ENCODE data around the gene CAPN2. TPM values are rescaled to one million over a fixed set of nuclear protein-coding genes. Genes with fewer than 3 reads are reported as not detected.

Gene CAPN2
- total RNA-seq, 2 experiments from 2014 or later, result not detected

DNA sequence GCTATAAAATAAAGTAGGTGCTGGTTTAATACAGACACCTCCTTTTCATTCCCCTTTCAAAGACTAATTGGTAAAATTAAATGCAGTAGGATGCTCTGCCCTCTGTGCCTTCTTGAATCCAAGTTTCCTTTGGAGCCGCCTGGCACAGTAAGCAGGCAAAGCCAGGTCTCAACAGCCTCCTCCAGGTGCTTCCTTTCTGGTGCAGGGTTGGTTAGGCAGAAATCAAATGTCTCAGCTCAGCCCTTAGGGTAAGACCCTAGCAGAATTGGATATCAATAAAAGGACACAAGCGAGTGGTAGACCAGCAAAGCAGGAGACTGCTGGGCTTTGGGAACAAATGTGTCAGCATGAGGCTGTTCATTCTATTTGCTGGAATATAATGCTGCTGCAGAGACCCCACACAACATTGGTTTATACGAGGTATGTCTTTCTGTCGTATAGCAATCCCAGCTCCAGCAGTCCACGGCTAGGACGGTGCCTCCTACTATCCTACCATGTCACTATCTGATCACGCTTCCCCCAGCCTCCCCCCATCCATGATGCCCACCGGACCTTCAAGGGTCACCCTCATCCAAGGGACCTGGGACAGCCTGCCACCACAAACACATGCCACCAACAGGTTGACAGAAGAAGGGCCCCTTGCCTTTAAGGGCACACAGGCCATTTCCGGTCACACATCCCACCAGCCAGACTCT, 58.4 kb downstream of the CAPN2 start:
- POLR2A ChIA-PET, result interaction anchor here (0.8 to 1.1 kb wide), 2 partner anchors 11 to 13 kb away, joined by 3 to 4 read pairs; no protein-coding TSS in a partner anchor

DNA sequence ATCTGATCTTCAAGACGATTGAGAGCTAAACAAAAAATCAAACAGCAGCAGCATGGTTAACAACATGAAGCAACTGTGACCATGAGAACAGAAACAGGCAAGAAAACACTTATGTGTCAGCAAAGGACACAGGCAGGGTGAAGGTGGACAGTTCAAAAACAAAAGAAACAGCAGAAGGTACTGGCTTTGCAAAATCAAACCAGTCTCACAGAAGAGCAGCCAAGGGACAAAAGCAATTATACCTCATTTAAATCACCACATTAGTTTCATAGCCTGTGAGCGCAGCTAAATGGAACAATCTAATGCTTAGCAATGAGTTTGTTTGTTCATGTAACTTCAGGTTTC, 59.1 kb downstream of the CAPN2 start:
- TF ChIP-seq, protein P1, sequence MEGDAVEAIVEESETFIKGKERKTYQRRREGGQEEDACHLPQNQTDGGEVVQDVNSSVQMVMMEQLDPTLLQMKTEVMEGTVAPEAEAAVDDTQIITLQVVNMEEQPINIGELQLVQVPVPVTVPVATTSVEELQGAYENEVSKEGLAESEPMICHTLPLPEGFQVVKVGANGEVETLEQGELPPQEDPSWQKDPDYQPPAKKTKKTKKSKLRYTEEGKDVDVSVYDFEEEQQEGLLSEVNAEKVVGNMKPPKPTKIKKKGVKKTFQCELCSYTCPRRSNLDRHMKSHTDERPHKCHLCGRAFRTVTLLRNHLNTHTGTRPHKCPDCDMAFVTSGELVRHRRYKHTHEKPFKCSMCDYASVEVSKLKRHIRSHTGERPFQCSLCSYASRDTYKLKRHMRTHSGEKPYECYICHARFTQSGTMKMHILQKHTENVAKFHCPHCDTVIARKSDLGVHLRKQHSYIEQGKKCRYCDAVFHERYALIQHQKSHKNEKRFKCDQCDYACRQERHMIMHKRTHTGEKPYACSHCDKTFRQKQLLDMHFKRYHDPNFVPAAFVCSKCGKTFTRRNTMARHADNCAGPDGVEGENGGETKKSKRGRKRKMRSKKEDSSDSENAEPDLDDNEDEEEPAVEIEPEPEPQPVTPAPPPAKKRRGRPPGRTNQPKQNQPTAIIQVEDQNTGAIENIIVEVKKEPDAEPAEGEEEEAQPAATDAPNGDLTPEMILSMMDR (conservative IDR thresholded peaks at IDR 0.05; ENCODE audit: low read length), result no peak
- TF ChIP-seq EZH2phosphoT487 (IDR thresholded peaks at IDR 0.05; ENCODE audit: borderline replicate concordance, low read depth, low read length), result no peak
- BruUV-seq (replicated peaks), result no TSS peak
- no peak overlapping the region for H2AFZ ChIP-seq (ENCODE audit: low read length)

More for the DNA sequence above, 58.4 kb downstream of the CAPN2 start:
- no TSS peak for BruUV-seq (replicated peaks)
- TF ChIP-seq, protein P1 (conservative IDR thresholded peaks at IDR 0.05; ENCODE audit: low read length), result no peak
- H2AFZ ChIP-seq (ENCODE audit: low read length), result no peak overlapping the region
- H3K9me2 ChIP-seq (ENCODE audit: insufficient read depth, low read length), result no peaks in the 10 kb centered on the region
- no peaks in the 10 kb centered on the region for H3K79me2 ChIP-seq (ENCODE audit: insufficient read depth, low read depth, low read length)
- H3K4me1 ChIP-seq (ENCODE audit: insufficient read depth, low read length, poor library complexity, severe bottlenecking), result no peaks in the 10 kb centered on the region
- H3K36me3 ChIP-seq (ENCODE audit: insufficient read depth, low read length), result no peaks in the 10 kb centered on the region
- DNase-seq (ENCODE audit: low spot score), result no peak
- intact Hi-C loops (cut with micrococcal nuclease; ENCODE audit: unreplicated experiment), result no loop called here
- no peak overlapping the region for H3K27ac ChIP-seq (ENCODE audit: low read depth, low read length, poor library complexity, severe bottlenecking)
- H3K4me3 ChIP-seq (ENCODE audit: low read depth, low read length, poor library complexity, severe bottlenecking), result no peak overlapping the region
- no peaks in the 10 kb centered on the region for H3K9me3 ChIP-seq (ENCODE audit: low read length)
- no peaks in the 10 kb centered on the region for H4K20me1 ChIP-seq (ENCODE audit: insufficient read depth, low read length)
- H3K4me2 ChIP-seq (ENCODE audit: low read length), result no peak overlapping the region
- CTCF ChIA-PET (ENCODE audit: unreplicated experiment), result no interaction called here

More for the DNA sequence above, 59.1 kb downstream of the CAPN2 start:
- no peaks in the 10 kb centered on the region for H3K9me2 ChIP-seq (ENCODE audit: insufficient read depth, low read length)
- no peaks in the 10 kb centered on the region for H3K79me2 ChIP-seq (ENCODE audit: insufficient read depth, low read depth, low read length)
- no peak overlapping the region for H3K4me2 ChIP-seq (ENCODE audit: low read length)
- no peak for DNase-seq (ENCODE audit: low spot score)
- H3K4me3 ChIP-seq (ENCODE audit: low read depth, low read length, poor library complexity, severe bottlenecking), result no peak overlapping the region
- H4K20me1 ChIP-seq (ENCODE audit: insufficient read depth, low read length), result no peaks in the 10 kb centered on the region
- H3K27ac ChIP-seq (ENCODE audit: low read depth, low read length, poor library complexity, severe bottlenecking), result no peak overlapping the region
- intact Hi-C loops (cut with micrococcal nuclease; ENCODE audit: unreplicated experiment), result no loop called here
- ChIA-PET CTCF (ENCODE audit: unreplicated experiment) (no interaction called here), POLR2A (interaction anchor here (0.6 to 1.6 kb wide), 3 partner anchors 9 to 42 kb away, joined by 3 to 4 read pairs (median 4); no protein-coding TSS in a partner anchor)
- H3K36me3 ChIP-seq (ENCODE audit: insufficient read depth, low read length), result 0 out of 2 replicates have a peak, but pooled peaks cover 3% of the 10 kb centered on the region
- no peaks in the 10 kb centered on the region for H3K4me1 ChIP-seq (ENCODE audit: insufficient read depth, low read length, poor library complexity, severe bottlenecking)
- H3K9me3 ChIP-seq (ENCODE audit: low read length), result no peaks in the 10 kb centered on the region

All from OCI-LY7 (cell line).